ENCODE results near the gene ACAA1. TPM values are rescaled to one million over a fixed set of nuclear protein-coding genes. Genes with fewer than 3 reads are reported as not detected.

ACAA1 gene
- total and polyA plus RNA-seq, 2 experiments from 2014 or later = 21.4 to 26.6 TPM

- TF ChIP-seq, protein P1, sequence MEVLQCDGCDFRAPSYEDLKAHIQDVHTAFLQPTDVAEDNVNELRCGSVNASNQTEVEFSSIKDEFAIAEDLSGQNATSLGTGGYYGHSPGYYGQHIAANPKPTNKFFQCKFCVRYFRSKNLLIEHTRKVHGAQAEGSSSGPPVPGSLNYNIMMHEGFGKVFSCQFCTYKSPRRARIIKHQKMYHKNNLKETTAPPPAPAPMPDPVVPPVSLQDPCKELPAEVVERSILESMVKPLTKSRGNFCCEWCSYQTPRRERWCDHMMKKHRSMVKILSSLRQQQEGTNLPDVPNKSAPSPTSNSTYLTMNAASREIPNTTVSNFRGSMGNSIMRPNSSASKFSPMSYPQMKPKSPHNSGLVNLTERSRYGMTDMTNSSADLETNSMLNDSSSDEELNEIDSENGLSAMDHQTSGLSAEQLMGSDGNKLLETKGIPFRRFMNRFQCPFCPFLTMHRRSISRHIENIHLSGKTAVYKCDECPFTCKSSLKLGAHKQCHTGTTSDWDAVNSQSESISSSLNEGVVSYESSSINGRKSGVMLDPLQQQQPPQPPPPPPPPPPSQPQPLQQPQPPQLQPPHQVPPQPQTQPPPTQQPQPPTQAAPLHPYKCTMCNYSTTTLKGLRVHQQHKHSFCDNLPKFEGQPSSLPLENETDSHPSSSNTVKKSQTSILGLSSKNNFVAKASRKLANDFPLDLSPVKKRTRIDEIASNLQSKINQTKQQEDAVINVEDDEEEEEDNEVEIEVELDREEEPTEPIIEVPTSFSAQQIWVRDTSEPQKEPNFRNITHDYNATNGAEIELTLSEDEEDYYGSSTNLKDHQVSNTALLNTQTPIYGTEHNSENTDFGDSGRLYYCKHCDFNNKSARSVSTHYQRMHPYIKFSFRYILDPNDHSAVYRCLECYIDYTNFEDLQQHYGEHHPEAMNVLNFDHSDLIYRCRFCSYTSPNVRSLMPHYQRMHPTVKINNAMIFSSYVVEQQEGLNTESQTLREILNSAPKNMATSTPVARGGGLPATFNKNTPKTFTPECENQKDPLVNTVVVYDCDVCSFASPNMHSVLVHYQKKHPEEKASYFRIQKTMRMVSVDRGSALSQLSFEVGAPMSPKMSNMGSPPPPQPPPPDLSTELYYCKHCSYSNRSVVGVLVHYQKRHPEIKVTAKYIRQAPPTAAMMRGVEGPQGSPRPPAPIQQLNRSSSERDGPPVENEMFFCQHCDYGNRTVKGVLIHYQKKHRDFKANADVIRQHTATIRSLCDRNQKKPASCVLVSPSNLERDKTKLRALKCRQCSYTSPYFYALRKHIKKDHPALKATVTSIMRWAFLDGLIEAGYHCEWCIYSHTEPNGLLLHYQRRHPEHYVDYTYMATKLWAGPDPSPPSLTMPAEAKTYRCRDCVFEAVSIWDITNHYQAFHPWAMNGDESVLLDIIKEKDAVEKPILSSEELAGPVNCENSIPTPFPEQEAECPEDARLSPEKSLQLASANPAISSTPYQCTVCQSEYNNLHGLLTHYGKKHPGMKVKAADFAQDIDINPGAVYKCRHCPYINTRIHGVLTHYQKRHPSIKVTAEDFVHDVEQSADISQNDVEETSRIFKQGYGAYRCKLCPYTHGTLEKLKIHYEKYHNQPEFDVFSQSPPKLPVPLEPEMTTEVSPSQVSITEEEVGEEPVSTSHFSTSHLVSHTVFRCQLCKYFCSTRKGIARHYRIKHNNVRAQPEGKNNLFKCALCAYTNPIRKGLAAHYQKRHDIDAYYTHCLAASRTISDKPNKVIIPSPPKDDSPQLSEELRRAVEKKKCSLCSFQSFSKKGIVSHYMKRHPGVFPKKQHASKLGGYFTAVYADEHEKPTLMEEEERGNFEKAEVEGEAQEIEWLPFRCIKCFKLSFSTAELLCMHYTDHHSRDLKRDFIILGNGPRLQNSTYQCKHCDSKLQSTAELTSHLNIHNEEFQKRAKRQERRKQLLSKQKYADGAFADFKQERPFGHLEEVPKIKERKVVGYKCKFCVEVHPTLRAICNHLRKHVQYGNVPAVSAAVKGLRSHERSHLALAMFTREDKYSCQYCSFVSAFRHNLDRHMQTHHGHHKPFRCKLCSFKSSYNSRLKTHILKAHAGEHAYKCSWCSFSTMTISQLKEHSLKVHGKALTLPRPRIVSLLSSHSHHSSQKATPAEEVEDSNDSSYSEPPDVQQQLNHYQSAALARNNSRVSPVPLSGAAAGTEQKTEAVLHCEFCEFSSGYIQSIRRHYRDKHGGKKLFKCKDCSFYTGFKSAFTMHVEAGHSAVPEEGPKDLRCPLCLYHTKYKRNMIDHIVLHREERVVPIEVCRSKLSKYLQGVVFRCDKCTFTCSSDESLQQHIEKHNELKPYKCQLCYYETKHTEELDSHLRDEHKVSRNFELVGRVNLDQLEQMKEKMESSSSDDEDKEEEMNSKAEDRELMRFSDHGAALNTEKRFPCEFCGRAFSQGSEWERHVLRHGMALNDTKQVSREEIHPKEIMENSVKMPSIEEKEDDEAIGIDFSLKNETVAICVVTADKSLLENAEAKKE (CRISPR knock-in tag; IDR thresholded peaks at IDR 0.05) = no peak
- TF ChIP-seq ZNF331 (CRISPR knock-in tag; IDR thresholded peaks at IDR 0.05; ENCODE audit: low read depth) = no peak
Measured at GRCh38 chr3:38143511-38143910, 6.6 kb upstream of the ACAA1 start (continued).

DNA sequence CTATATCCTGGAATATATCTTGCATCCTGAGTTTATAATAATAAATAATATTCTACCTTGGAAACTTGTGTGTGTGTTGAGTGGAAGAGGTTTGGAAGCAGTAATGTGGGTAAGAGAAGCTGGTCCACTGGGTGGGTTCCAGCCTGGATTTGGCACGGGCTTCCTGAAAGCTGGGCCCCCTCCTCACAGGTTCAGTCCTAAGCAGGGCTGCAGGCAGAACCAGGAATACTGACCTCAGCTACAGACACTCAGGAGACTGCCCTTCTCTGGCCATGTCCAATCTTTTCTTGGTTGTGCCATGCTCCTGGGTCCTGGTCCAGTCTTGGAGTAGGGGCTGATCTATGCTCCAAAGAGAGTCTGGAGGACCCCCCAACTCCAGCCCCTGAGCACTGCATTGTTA, 6.0 kb upstream of the ACAA1 start:
- peaks cover 13% of the 10 kb centered on the region for H3K27me3 Mint-ChIP-seq (ENCODE audit: insufficient read depth, low read depth, poor library complexity)
- Histone ChIP-seq H3K4me3 (no peak overlapping the region), H3K36me3 (ENCODE audit: insufficient read depth) (no peaks in the 10 kb centered on the region), H4K20me1 (replicated peaks; ENCODE audit: insufficient read depth) (no peaks in the 10 kb centered on the region), H3K27me3 (ENCODE audit: insufficient read depth) (no peaks in the 10 kb centered on the region), H3F3A (replicated peaks; ENCODE audit: low read depth) (peaks cover 3% of the 10 kb centered on the region; the same call in 1 of the 2 replicates), H3K79me2 (replicated peaks; ENCODE audit: insufficient read depth) (peaks cover 10% of the 10 kb centered on the region; the same call in 1 of the 2 replicates), H3K9me2 (ENCODE audit: insufficient read depth) (no peaks in the 10 kb centered on the region), H2AFZ (no peak overlapping the region), H3K27ac (ENCODE audit: low read depth) (no peak overlapping the region), H3K4me2 (no peak overlapping the region), H3K4me1 (ENCODE audit: insufficient read depth) (peaks cover 10% of the 10 kb centered on the region)
- no peak for DNase-seq (ENCODE audit: low spot score)
- ATAC-seq = no peak
- H3K4me3 Mint-ChIP-seq = no peak overlapping the region
- peaks cover 21% of the 10 kb centered on the region for H3K4me1 Mint-ChIP-seq
- peaks cover 24% of the 10 kb centered on the region for H3K36me3 Mint-ChIP-seq (ENCODE audit: low read depth)
- H3K27ac Mint-ChIP-seq = no peak overlapping the region
- H3K9me3 Mint-ChIP-seq = peaks cover 6% of the 10 kb centered on the region; the same call in 1 of the 3 replicates
- TF ChIP-seq CTCF (conservative IDR thresholded peaks at IDR 0.05; ENCODE audit: low read depth in 2 of 2) = no peak
- no peak for TF ChIP-seq REST (IDR thresholded peaks at IDR 0.05; ENCODE audit: unreplicated experiment)
- TF ChIP-seq POLR2AphosphoS5 (IDR thresholded peaks at IDR 0.05; ENCODE audit: low read depth) = no peak
- TF ChIP-seq ZNF331 (CRISPR knock-in tag; IDR thresholded peaks at IDR 0.05; ENCODE audit: low read depth) = no peak
- TF ChIP-seq ETS1 (IDR thresholded peaks at IDR 0.05) = no peak
- no peak for TF ChIP-seq NANOG (IDR thresholded peaks at IDR 0.05; ENCODE audit: borderline replicate concordance)
- no peak for TF ChIP-seq ZNF114 (CRISPR knock-in tag; IDR thresholded peaks at IDR 0.05)
- no peak for TF ChIP-seq JUNB (IDR thresholded peaks at IDR 0.05; ENCODE audit: unreplicated experiment)
- no peak for TF ChIP-seq EZH2phosphoT487 (IDR thresholded peaks at IDR 0.05; ENCODE audit: unreplicated experiment)
- no peak for TF ChIP-seq EZH2 (IDR thresholded peaks at IDR 0.05; ENCODE audit: low read depth, unreplicated experiment)
- no peak for TF ChIP-seq STAT1 (IDR thresholded peaks at IDR 0.05; ENCODE audit: unreplicated experiment)

Data from GM23338 (cell line).